ENCODE results near the gene TNFRSF14.
A peak's percentile ranks its signal among the peaks of the same experiment; 100 is the strongest.
"Not testable (repeated sequence)": the region's sequence is repeated elsewhere in the genome, so short reads cannot be mapped to it uniquely, and the experiment has no call there.

TNFRSF14 gene

GRCh38 chr1:2547210-2548067, 8.7 kb upstream of the TNFRSF14 start:
- Histone ChIP-seq H3K27ac (replicated peaks; ENCODE audit: low read length) (peak overlapping the region; percentile 90), H2AK5ac (ENCODE audit: low read depth, low read length) (peak overlapping the region; percentile 100), H3K4me3 (ENCODE audit: low read length in 2 of 2) (peak overlapping the region; percentile 39 to 91), H3K4me2 (ENCODE audit: insufficient read depth, low read length, poor library complexity, severe bottlenecking) (peak overlapping the region; percentile 94), H3K79me1 (ENCODE audit: low read depth, low read length) (peaks cover 13% of the 10 kb centered on the region), H3K18ac (ENCODE audit: low read length) (peak overlapping the region; percentile 99), H3K27me3 (ENCODE audit: control insufficient read depth in 3 of 3, insufficient read depth in 3 of 3, low read depth in 1 of 3, low read length in 3 of 3) (peaks cover 0 to 4% (median 0%) of the 10 kb centered on the region in 3 experiments), H4K91ac (ENCODE audit: low read depth, low read length, poor library complexity) (no peak overlapping the region), H3K9ac (ENCODE audit: low read depth, low read length, poor library complexity) (peak overlapping the region; percentile 98), H4K8ac (ENCODE audit: low read depth, low read length) (no peak overlapping the region), H3K23ac (ENCODE audit: low read depth, low read length, poor library complexity) (peak overlapping the region; percentile 97), H3K36me3 (replicated peaks in 1 of 2; ENCODE audit: control insufficient read depth in 2 of 2, insufficient read depth in 2 of 2, low read length in 2 of 2) (no peaks in the 10 kb centered on the region), H2AFZ (ENCODE audit: low read length) (peak overlapping the region; percentile 77), H3K9me3 (replicated peaks in 1 of 2; ENCODE audit: control insufficient read depth in 2 of 2, insufficient read depth in 1 of 2, low read depth in 1 of 2, low read length in 2 of 2) (no peaks in the 10 kb centered on the region), H3K4me1 (ENCODE audit: control insufficient read depth in 2 of 2, insufficient read depth in 1 of 2, low read depth in 1 of 2, low read length in 2 of 2) (peaks cover 46 to 64% of the 10 kb centered on the region in 2 donors), H2BK120ac (ENCODE audit: low read depth, low read length) (peak overlapping the region; percentile 94), H2BK12ac (ENCODE audit: low read length) (peak overlapping the region; percentile 58), H2BK15ac (ENCODE audit: low read length) (no peak overlapping the region), H3K14ac (ENCODE audit: low read length) (peak overlapping the region; percentile 85), H3K4ac (ENCODE audit: low read length) (peak overlapping the region; percentile 76), H2BK5ac (ENCODE audit: low read length) (peak overlapping the region; percentile 100)
- no CpG with 5 or more reads among the region's 27 CpGs for WGBS, 2 donors (ENCODE audit: extremely low coverage in 2 of 2, insufficient read length in 2 of 2, insufficient replicate concordance in 1 of 2)
- no peak for DNase-seq (ENCODE audit: low spot score)

- Histone ChIP-seq H2BK12ac (ENCODE audit: low read length) (peak overlapping the region; percentile 24), H3K9ac (ENCODE audit: low read depth, low read length, poor library complexity) (peak overlapping the region; percentile 98), H3K14ac (ENCODE audit: low read length) (peak overlapping the region; percentile 89), H3K23ac (ENCODE audit: low read depth, low read length, poor library complexity) (peak overlapping the region; percentile 92), H2BK15ac (ENCODE audit: low read length) (no peak overlapping the region), H3K27me3 (ENCODE audit: control insufficient read depth in 3 of 3, insufficient read depth in 3 of 3, low read depth in 1 of 3, low read length in 3 of 3) (no peaks in the 10 kb centered on the region), H3K9me3 (replicated peaks in 1 of 2; ENCODE audit: control insufficient read depth in 2 of 2, insufficient read depth in 1 of 2, low read depth in 1 of 2, low read length in 2 of 2) (no peaks in the 10 kb centered on the region), H2AK5ac (ENCODE audit: low read depth, low read length) (peak overlapping the region; percentile 100), H4K8ac (ENCODE audit: low read depth, low read length) (no peak overlapping the region), H3K27ac (replicated peaks; ENCODE audit: low read length) (peak overlapping the region; percentile 90), H3K36me3 (replicated peaks in 1 of 2; ENCODE audit: control insufficient read depth in 2 of 2, insufficient read depth in 2 of 2, low read length in 2 of 2) (no peaks in the 10 kb centered on the region), H2AFZ (ENCODE audit: low read length) (peak overlapping the region; percentile 86), H3K4me3 (ENCODE audit: low read length in 2 of 2) (peak overlapping the region in 1 of 2 donors; percentile 91), H2BK120ac (ENCODE audit: low read depth, low read length) (no peak overlapping the region), H4K91ac (ENCODE audit: low read depth, low read length, poor library complexity) (no peak overlapping the region), H3K4ac (ENCODE audit: low read length) (peak overlapping the region; percentile 97), H3K79me1 (ENCODE audit: low read depth, low read length) (peaks cover 13% of the 10 kb centered on the region), H3K4me2 (ENCODE audit: insufficient read depth, low read length, poor library complexity, severe bottlenecking) (peak overlapping the region; percentile 94), H3K4me1 (ENCODE audit: control insufficient read depth in 2 of 2, insufficient read depth in 1 of 2, low read depth in 1 of 2, low read length in 2 of 2) (peaks cover 39 to 57% of the 10 kb centered on the region in 2 donors), H3K18ac (ENCODE audit: low read length) (peak overlapping the region; percentile 99), H2BK5ac (ENCODE audit: low read length) (peak overlapping the region; percentile 100)
- WGBS, 2 donors (ENCODE audit: extremely low coverage in 2 of 2, insufficient read length in 2 of 2, insufficient replicate concordance in 1 of 2) = no CpG with 5 or more reads among the region's 17 CpGs
- peak; percentile 76 for DNase-seq (ENCODE audit: low spot score)
Measured at GRCh38 chr1:2548068-2548589, 8.0 kb upstream of the TNFRSF14 start.

GRCh38 chr1:2549367-2550029, 6.7 kb upstream of the TNFRSF14 start:
- peak overlapping the region; percentile 84 for H3K4ac ChIP-seq (ENCODE audit: low read length)
- not testable (repeated sequence) for H3K23ac ChIP-seq (ENCODE audit: low read depth, low read length, poor library complexity); H3K4me3 ChIP-seq (ENCODE audit: low read length in 2 of 2); H2BK15ac ChIP-seq (ENCODE audit: low read length); DNase-seq (ENCODE audit: low spot score); H3K4me2 ChIP-seq (ENCODE audit: insufficient read depth, low read length, poor library complexity, severe bottlenecking); H2BK5ac ChIP-seq (ENCODE audit: low read length); H3K27me3 ChIP-seq (ENCODE audit: control insufficient read depth in 3 of 3, insufficient read depth in 3 of 3, low read depth in 1 of 3, low read length in 3 of 3); H4K91ac ChIP-seq (ENCODE audit: low read depth, low read length, poor library complexity); H3K36me3 ChIP-seq (replicated peaks in 1 of 2; ENCODE audit: control insufficient read depth in 2 of 2, insufficient read depth in 2 of 2, low read length in 2 of 2); H3K14ac ChIP-seq (ENCODE audit: low read length); H4K8ac ChIP-seq (ENCODE audit: low read depth, low read length); H3K9me3 ChIP-seq (replicated peaks in 1 of 2; ENCODE audit: control insufficient read depth in 2 of 2, insufficient read depth in 1 of 2, low read depth in 1 of 2, low read length in 2 of 2)
- peaks cover 13% of the 10 kb centered on the region for H3K79me1 ChIP-seq (ENCODE audit: low read depth, low read length)
- peak overlapping the region; percentile 72 for H2BK120ac ChIP-seq (ENCODE audit: low read depth, low read length)
- no CpG with 5 or more reads among the region's 28 CpGs for WGBS, 2 donors (ENCODE audit: extremely low coverage in 2 of 2, insufficient read length in 2 of 2, insufficient replicate concordance in 1 of 2)
- peak overlapping the region; percentile 86 for H2AFZ ChIP-seq (ENCODE audit: low read length)
- peak overlapping the region; percentile 44 for H3K9ac ChIP-seq (ENCODE audit: low read depth, low read length, poor library complexity)
- peak overlapping the region; percentile 84 for H3K18ac ChIP-seq (ENCODE audit: low read length)
- H3K27ac ChIP-seq (replicated peaks; ENCODE audit: low read length) = peak overlapping the region; percentile 90
- H3K4me1 ChIP-seq (ENCODE audit: control insufficient read depth in 2 of 2, insufficient read depth in 1 of 2, low read depth in 1 of 2, low read length in 2 of 2) = peaks cover 25 to 43% of the 10 kb centered on the region in 2 donors
- peak overlapping the region; percentile 93 for H2BK12ac ChIP-seq (ENCODE audit: low read length)
- peak overlapping the region; percentile 96 for H2AK5ac ChIP-seq (ENCODE audit: low read depth, low read length)

Measured in neuronal stem cell (in vitro differentiated cells).